Esophagus muscularis mucosa (tissue), 3 donors: ENCODE measurements around the gene KLF7.

Source experiments
- POLR2A ChIP-seq: fragments of 450-650 bp; IDR thresholded peaks from one replicate; pipeline ENCODE4 v1.6.1; 2017; ENCODE audit warnings: antibody characterized with exemption, moderate library complexity, mild to moderate bottlenecking, low read depth
- POLR2AphosphoS5 ChIP-seq, 2 donors: sonication (generic); formaldehyde crosslinking; IDR thresholded peaks; one replicate each; pipeline ENCODE4 v1.6.1; 2017; ENCODE audit warnings: antibody characterized with exemption in 2 of 2
- TF ChIP-seq, protein P1 (sequence below), 3 experiments: fragments of 200-600 bp in 2 of 3; fragments of 450-650 bp in 1 of 3; sonication (generic) in 2 of 3; IDR thresholded peaks; one replicate each; pipeline ENCODE4 v1.5.1; 2017 to 2019; ENCODE audit warnings: antibody characterized with exemption in 3 of 3, mild to moderate bottlenecking in 2 of 3, moderate library complexity in 1 of 3

DNA sequence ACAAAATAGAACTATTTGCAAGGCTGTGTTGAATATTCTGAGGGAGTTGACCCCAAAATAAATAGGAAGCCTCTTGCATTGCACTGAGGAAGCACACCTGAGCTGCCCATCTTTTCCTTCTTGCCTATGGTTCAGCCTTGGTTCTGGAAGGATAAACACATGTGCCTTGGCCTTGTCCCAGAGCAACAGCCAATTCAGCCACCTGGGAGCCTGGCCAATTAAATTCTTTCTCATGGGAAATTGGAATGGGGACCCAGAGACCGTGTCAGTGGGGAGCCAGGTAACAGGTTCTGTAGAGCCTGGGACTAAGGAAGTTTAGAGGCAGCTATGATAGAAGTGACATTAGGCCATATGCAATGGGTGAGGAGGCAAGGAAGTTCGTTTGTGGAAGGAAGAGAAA, 99.6 kb downstream of the KLF7 start:
- TF ChIP-seq, protein P1, sequence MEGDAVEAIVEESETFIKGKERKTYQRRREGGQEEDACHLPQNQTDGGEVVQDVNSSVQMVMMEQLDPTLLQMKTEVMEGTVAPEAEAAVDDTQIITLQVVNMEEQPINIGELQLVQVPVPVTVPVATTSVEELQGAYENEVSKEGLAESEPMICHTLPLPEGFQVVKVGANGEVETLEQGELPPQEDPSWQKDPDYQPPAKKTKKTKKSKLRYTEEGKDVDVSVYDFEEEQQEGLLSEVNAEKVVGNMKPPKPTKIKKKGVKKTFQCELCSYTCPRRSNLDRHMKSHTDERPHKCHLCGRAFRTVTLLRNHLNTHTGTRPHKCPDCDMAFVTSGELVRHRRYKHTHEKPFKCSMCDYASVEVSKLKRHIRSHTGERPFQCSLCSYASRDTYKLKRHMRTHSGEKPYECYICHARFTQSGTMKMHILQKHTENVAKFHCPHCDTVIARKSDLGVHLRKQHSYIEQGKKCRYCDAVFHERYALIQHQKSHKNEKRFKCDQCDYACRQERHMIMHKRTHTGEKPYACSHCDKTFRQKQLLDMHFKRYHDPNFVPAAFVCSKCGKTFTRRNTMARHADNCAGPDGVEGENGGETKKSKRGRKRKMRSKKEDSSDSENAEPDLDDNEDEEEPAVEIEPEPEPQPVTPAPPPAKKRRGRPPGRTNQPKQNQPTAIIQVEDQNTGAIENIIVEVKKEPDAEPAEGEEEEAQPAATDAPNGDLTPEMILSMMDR (IDR thresholded peaks at IDR 0.05), result no peak
- TF ChIP-seq POLR2A (no peak), POLR2AphosphoS5 (IDR thresholded peaks at IDR 0.05) (no peak)
